NCI-H524 treated with DMSO at 0.1 percent for 48 hours (cell line): ENCODE data around the gene ZSCAN12.
"Not testable (repeated sequence)": the region's sequence is repeated elsewhere in the genome, so short reads cannot be mapped to it uniquely, and the experiment has no call there.

ENCODE experiments used
- DNase-seq: peaks from one replicate; lab custom pipeline; 2025; lab: John Stamatoyannopoulos, UW

ZSCAN12 gene

GRCh38 chr6:28399350-28400121 is at the start of gene ZSCAN12:
Gene ZSCAN12, minus strand, starts transcription at chr6:28399747. Its CDS starts 1,342 bp downstream, at chr6:28398405.
- DNase-seq: peak; percentile 44

- DNase-seq: no peak
Measured at GRCh38 chr6:28449056-28449455, 49.5 kb upstream of the ZSCAN12 start.

- DNase-seq: not testable (repeated sequence)
Measured at GRCh38 chr6:28447512-28447906, 48.0 kb upstream of the ZSCAN12 start.

GRCh38 chr6:28446818-28447511 is 47.4 kb upstream of the ZSCAN12 start:
- DNase-seq: no peak

GRCh38 chr6:28444759-28445158 is 45.2 kb upstream of the ZSCAN12 start:
- not testable (repeated sequence) for DNase-seq

- DNase-seq: peak; percentile 66
Measured at GRCh38 chr6:28443112-28443773, 43.7 kb upstream of the ZSCAN12 start, which contains the start of gene ZSCAN23. Gene ZSCAN23, minus strand, starts transcription at chr6:28443491. Its CDS starts 7,225 bp downstream, at chr6:28436266.

- DNase-seq: no peak
Measured at GRCh38 chr6:28442586-28442985, 43.0 kb upstream of the ZSCAN12 start.

- no peak for DNase-seq
Measured at GRCh38 chr6:28436404-28436803, 36.9 kb upstream of the ZSCAN12 start.

GRCh38 chr6:28433119-28433518 is 33.6 kb upstream of the ZSCAN12 start:
- no peak for DNase-seq

- no peak for DNase-seq
Measured at GRCh38 chr6:28429781-28430180, 30.2 kb upstream of the ZSCAN12 start.

GRCh38 chr6:28425944-28426541 is 26.5 kb upstream of the ZSCAN12 start:
- DNase-seq: no peak

GRCh38 chr6:28424163-28424562 is 24.6 kb upstream of the ZSCAN12 start:
- DNase-seq: no peak

- no peak for DNase-seq
Measured at GRCh38 chr6:28423546-28423945, 24.0 kb upstream of the ZSCAN12 start.

GRCh38 chr6:28413681-28414080 is 14.1 kb upstream of the ZSCAN12 start:
- no peak for DNase-seq

- no peak for DNase-seq
Measured at GRCh38 chr6:28410767-28411166, 11.2 kb upstream of the ZSCAN12 start.

GRCh38 chr6:28408076-28408802 is 8.7 kb upstream of the ZSCAN12 start:
- DNase-seq: no peak

GRCh38 chr6:28407401-28407800 is 7.9 kb upstream of the ZSCAN12 start:
- DNase-seq: no peak

- not testable (repeated sequence) for DNase-seq
Measured at GRCh38 chr6:28403923-28404322, 4.4 kb upstream of the ZSCAN12 start.

GRCh38 chr6:28402197-28402596 is 2.6 kb upstream of the ZSCAN12 start:
- no peak for DNase-seq

GRCh38 chr6:28401172-28401571 is 1.6 kb upstream of the ZSCAN12 start:
- DNase-seq: no peak

- no peak for DNase-seq
Measured at GRCh38 chr6:28400122-28400451, 540 bp upstream of the ZSCAN12 start.

- no peak for DNase-seq
Measured at GRCh38 chr6:28395918-28396317, 3.6 kb downstream of the ZSCAN12 start.
